Measurements from ENCODE around the gene PCDH7.

The PCDH7 gene

DNA sequence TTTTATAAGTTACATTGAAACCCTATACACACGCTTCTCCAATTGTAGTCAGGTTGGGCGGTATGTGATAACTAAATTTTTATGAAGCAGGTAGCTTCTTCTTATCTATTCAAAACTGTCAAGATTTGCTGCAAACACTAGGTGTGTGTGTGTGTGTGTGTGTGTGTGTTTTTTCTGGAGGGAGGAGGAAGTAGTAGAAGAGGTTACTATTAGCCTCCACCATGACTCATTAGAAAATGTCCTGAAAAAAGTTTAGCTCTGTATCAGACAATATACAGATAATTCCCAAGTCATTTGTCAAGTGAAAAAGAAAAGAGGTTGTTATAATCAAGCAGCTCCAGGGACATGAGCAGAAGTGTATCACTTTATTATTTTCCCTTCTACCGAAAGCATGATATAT is 33.9 kb downstream of the PCDH7 start:
- H3K9me3 ChIP-seq (ENCODE audit: control insufficient read depth, low read length), result no peaks in the 10 kb centered on the region
- TF ChIP-seq, protein P1, sequence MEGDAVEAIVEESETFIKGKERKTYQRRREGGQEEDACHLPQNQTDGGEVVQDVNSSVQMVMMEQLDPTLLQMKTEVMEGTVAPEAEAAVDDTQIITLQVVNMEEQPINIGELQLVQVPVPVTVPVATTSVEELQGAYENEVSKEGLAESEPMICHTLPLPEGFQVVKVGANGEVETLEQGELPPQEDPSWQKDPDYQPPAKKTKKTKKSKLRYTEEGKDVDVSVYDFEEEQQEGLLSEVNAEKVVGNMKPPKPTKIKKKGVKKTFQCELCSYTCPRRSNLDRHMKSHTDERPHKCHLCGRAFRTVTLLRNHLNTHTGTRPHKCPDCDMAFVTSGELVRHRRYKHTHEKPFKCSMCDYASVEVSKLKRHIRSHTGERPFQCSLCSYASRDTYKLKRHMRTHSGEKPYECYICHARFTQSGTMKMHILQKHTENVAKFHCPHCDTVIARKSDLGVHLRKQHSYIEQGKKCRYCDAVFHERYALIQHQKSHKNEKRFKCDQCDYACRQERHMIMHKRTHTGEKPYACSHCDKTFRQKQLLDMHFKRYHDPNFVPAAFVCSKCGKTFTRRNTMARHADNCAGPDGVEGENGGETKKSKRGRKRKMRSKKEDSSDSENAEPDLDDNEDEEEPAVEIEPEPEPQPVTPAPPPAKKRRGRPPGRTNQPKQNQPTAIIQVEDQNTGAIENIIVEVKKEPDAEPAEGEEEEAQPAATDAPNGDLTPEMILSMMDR (IDR thresholded peaks at IDR 0.05), result no peak
- no peak overlapping the region for H3K4me2 ChIP-seq (ENCODE audit: low read length)
- H3K4me3 ChIP-seq (ENCODE audit: low read depth, low read length), result no peak overlapping the region
- H3K36me3 ChIP-seq (ENCODE audit: control insufficient read depth, insufficient read depth, low read length), result no peaks in the 10 kb centered on the region
- no peak overlapping the region for H3K27ac ChIP-seq
- H3K4me1 ChIP-seq, result no peaks in the 10 kb centered on the region
- H3K9ac ChIP-seq, result no peak overlapping the region
- no peak overlapping the region for H2AFZ ChIP-seq
- H3K79me2 ChIP-seq, result no peaks in the 10 kb centered on the region
- H3K27me3 ChIP-seq (ENCODE audit: control insufficient read depth, insufficient read depth, low read length), result no peaks in the 10 kb centered on the region

DNA sequence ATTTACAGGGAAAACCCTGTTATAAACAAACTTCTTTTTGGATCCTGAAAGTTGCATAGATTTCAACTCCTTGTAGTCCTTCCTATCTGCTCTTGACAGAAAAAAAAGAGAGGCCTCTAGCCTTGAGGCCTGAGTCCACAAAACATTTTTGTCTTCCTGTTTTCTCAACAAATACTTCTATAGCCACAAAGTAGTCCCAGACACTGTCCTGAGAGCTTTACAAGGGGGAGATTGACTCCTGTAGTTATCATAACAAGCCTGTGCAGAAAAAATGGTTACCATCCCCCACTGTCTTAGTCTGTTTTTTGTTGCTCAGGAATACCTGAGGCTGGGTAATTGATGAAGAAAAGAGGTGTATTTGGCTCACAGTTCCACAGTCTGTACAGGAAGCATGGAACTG is 35.2 kb downstream of the PCDH7 start:
- Histone ChIP-seq H3K9ac (no peak overlapping the region), H3K9me3 (ENCODE audit: control insufficient read depth, low read length) (no peaks in the 10 kb centered on the region), H3K79me2 (no peaks in the 10 kb centered on the region), H2AFZ (no peak overlapping the region), H3K36me3 (ENCODE audit: control insufficient read depth, insufficient read depth, low read length) (no peaks in the 10 kb centered on the region), H3K27me3 (ENCODE audit: control insufficient read depth, insufficient read depth, low read length) (no peaks in the 10 kb centered on the region), H3K27ac (no peak overlapping the region), H3K4me2 (ENCODE audit: low read length) (no peak overlapping the region), H3K4me3 (ENCODE audit: low read depth, low read length) (no peak overlapping the region), H3K4me1 (no peaks in the 10 kb centered on the region)
- TF ChIP-seq, protein P1 (IDR thresholded peaks at IDR 0.05), result no peak

DNA sequence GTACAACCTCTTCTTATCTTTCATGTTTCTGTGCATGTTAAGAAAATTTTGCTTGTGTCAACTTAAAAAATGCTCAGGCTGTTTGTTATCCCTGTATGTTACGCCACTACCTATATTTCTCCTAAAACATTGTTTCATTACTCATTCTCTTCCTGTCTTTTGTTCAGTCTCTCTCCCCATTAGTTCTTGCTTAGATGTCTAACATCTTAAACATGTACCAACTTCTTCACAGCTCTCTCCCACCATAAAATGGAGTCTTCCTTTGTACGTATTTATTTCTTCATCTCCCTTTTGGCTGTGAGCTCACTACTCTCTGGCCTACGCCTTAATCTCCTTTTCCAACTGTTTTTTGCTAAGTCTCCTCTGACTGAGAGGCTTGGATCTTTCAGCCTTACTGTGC is 36.4 kb downstream of the PCDH7 start:
- Histone ChIP-seq H3K27me3 (ENCODE audit: control insufficient read depth, insufficient read depth, low read length) (no peaks in the 10 kb centered on the region), H3K27ac (no peak overlapping the region), H3K9me3 (ENCODE audit: control insufficient read depth, low read length) (no peaks in the 10 kb centered on the region), H3K36me3 (ENCODE audit: control insufficient read depth, insufficient read depth, low read length) (no peaks in the 10 kb centered on the region), H3K79me2 (no peaks in the 10 kb centered on the region), H3K4me2 (ENCODE audit: low read length) (no peak overlapping the region), H3K9ac (no peak overlapping the region), H2AFZ (no peak overlapping the region), H3K4me3 (ENCODE audit: low read depth, low read length) (no peak overlapping the region), H3K4me1 (no peaks in the 10 kb centered on the region)
- TF ChIP-seq, protein P1 (IDR thresholded peaks at IDR 0.05), result no peak

DNA sequence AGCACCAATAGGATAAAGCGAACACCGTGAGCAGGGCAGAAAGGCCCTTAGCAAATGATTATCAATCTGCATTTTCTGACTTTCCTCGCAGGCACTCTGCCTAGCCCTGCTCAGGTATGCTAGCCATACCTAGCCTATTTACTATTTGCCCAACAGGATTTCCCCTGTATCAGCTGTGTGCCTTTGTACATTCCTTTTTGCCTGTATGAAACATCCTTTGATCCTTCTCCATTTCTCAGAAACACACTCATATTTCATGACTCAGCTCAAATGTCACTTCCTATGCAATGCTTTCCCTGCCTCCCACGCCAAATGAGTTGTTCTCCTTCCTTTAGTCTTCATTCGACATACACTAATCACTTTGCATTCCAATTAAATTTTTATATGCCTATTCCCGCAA is 37.2 kb downstream of the PCDH7 start:
- H3K27me3 ChIP-seq (ENCODE audit: control insufficient read depth, insufficient read depth, low read length), result no peaks in the 10 kb centered on the region
- H3K4me1 ChIP-seq, result no peaks in the 10 kb centered on the region
- H3K36me3 ChIP-seq (ENCODE audit: control insufficient read depth, insufficient read depth, low read length), result no peaks in the 10 kb centered on the region
- H2AFZ ChIP-seq, result no peak overlapping the region
- TF ChIP-seq, protein P1 (IDR thresholded peaks at IDR 0.05), result no peak
- no peak overlapping the region for H3K4me2 ChIP-seq (ENCODE audit: low read length)
- H3K4me3 ChIP-seq (ENCODE audit: low read depth, low read length), result no peak overlapping the region
- H3K79me2 ChIP-seq, result no peaks in the 10 kb centered on the region
- no peaks in the 10 kb centered on the region for H3K9me3 ChIP-seq (ENCODE audit: control insufficient read depth, low read length)
- no peak overlapping the region for H3K27ac ChIP-seq
- no peak overlapping the region for H3K9ac ChIP-seq

DNA sequence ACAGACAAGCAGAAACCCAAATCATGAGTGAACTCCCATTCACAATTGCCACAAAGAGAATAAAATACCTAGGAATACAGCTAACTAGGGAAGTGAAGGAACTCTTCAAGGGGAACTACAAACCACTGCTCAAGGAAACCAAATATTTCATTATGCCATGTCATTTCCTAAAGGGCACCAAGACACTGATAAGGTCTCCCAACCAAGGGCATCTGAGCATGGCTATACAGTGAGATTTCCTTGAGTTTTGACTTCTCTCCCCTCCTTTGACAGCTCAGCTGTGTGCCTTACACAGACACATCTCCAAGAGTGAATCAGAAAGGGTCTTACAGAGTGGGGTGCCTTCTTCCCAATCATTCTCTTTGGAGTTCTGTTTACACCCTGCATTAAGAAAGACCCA is 40.4 kb downstream of the PCDH7 start:
- TF ChIP-seq, protein P1 (IDR thresholded peaks at IDR 0.05), result no peak
- no peak overlapping the region for H3K27ac ChIP-seq
- no peak overlapping the region for H3K4me3 ChIP-seq (ENCODE audit: low read depth, low read length)

More for the DNA sequence above, 40.4 kb downstream of the PCDH7 start:
- no peaks in the 10 kb centered on the region for H3K27me3 ChIP-seq (ENCODE audit: control insufficient read depth, insufficient read depth, low read length)
- no peak overlapping the region for H3K4me2 ChIP-seq (ENCODE audit: low read length)
- H3K9ac ChIP-seq, result no peak overlapping the region
- H3K4me1 ChIP-seq, result no peaks in the 10 kb centered on the region
- H3K79me2 ChIP-seq, result no peaks in the 10 kb centered on the region
- no peaks in the 10 kb centered on the region for H3K9me3 ChIP-seq (ENCODE audit: control insufficient read depth, low read length)
- H3K36me3 ChIP-seq (ENCODE audit: control insufficient read depth, insufficient read depth, low read length), result no peaks in the 10 kb centered on the region
- no peak overlapping the region for H2AFZ ChIP-seq

All from parathyroid adenoma (tissue), 2 donors.